H9 (cell line): ENCODE measurements around the gene MNAT1. TPM values are rescaled to one million over a fixed set of nuclear protein-coding genes. Genes with fewer than 3 reads are reported as not detected.

ENCODE experiments used
- DNase-seq: peaks from one replicate; pipeline ENCODE4 v3.0.0-alpha.2; 2017
- H2AFZ ChIP-seq: one replicate; pipeline ENCODE4 v1.6.1; 2013; ENCODE audit warnings: mild to moderate bottlenecking, low read length, control low read depth, moderate library complexity
- H2AK5ac ChIP-seq: 2 replicates; pipeline ENCODE4 v1.6.1; 2013; ENCODE audit warnings: low read length, control low read depth, mixed read lengths; ENCODE audit not compliant: insufficient read length
- H2BK120ac ChIP-seq: one replicate; pipeline ENCODE4 v1.6.1; 2013; ENCODE audit warnings: low read depth, mild to moderate bottlenecking, low read length, control low read depth, inconsistent platforms; ENCODE audit not compliant: poor library complexity, severe bottlenecking
- H2BK12ac ChIP-seq: 2 replicates; pipeline ENCODE4 v1.6.1; 2013; ENCODE audit warnings: low read length, control low read depth, mixed read lengths, low read depth; ENCODE audit not compliant: insufficient read length
- H2BK15ac ChIP-seq: 2 replicates; pipeline ENCODE4 v1.6.1; 2013; ENCODE audit warnings: low read depth, low read length, control low read depth
- H2BK20ac ChIP-seq: one replicate; pipeline ENCODE4 v1.6.1; 2013; ENCODE audit warnings: low read depth, mild to moderate bottlenecking, low read length, control low read depth, inconsistent platforms; ENCODE audit not compliant: poor library complexity, severe bottlenecking
- H2BK5ac ChIP-seq: 2 replicates; pipeline ENCODE4 v1.6.1; 2013; ENCODE audit warnings: low read length, control low read depth, mixed read lengths; ENCODE audit not compliant: insufficient read length
- H3K14ac ChIP-seq: 2 replicates; pipeline ENCODE4 v1.6.1; 2013; ENCODE audit warnings: low read length, control low read depth; ENCODE audit not compliant: insufficient read depth
- H3K18ac ChIP-seq: 2 replicates; pipeline ENCODE4 v1.6.1; 2013; ENCODE audit warnings: low read depth, mild to moderate bottlenecking, mixed read lengths, low read length, control low read depth; ENCODE audit not compliant: insufficient read length
- H3K23ac ChIP-seq: 2 replicates; pipeline ENCODE4 v1.6.1; 2013; ENCODE audit warnings: low read length, control low read depth, mixed read lengths, low read depth; ENCODE audit not compliant: insufficient read length
- H3K23me2 ChIP-seq: 2 replicates; pipeline ENCODE4 v1.6.1; 2013; ENCODE audit warnings: low read depth, mild to moderate bottlenecking, mixed read lengths, low read length, control low read depth; ENCODE audit not compliant: insufficient read length, poor library complexity, severe bottlenecking
- H3K27ac ChIP-seq: 2 replicates; pipeline ENCODE4 v1.5.1; 2013; ENCODE audit warnings: low read length, control low read depth, mixed read lengths, low read depth; ENCODE audit not compliant: insufficient read length
- H3K27me3 ChIP-seq: 2 replicates; pipeline ENCODE4 v1.6.1; 2013; ENCODE audit warnings: low read length, control low read depth, inconsistent platforms; ENCODE audit not compliant: insufficient read depth
- H3K4ac ChIP-seq: 2 replicates; pipeline ENCODE4 v1.6.1; 2013; ENCODE audit warnings: low read depth, mild to moderate bottlenecking, control low read depth, inconsistent platforms, low read length, moderate library complexity
- H3K4me1 ChIP-seq: 2 replicates; pipeline ENCODE4 v1.6.1; 2013; ENCODE audit warnings: low read length, control low read depth, inconsistent platforms; ENCODE audit not compliant: insufficient read depth
- H3K4me2 ChIP-seq: 2 replicates; pipeline ENCODE4 v1.6.1; 2013; ENCODE audit warnings: low read length, control low read depth, mixed read lengths; ENCODE audit not compliant: insufficient read length, insufficient read depth
- H3K56ac ChIP-seq: 2 replicates; pipeline ENCODE4 v1.6.1; 2013; ENCODE audit warnings: low read depth, mild to moderate bottlenecking, mixed read lengths, low read length, control low read depth; ENCODE audit not compliant: insufficient read length
- H3K79me1 ChIP-seq: 2 replicates; pipeline ENCODE4 v1.6.1; 2013; ENCODE audit warnings: low read depth, mild to moderate bottlenecking, moderate library complexity, low read length, control low read depth, inconsistent platforms; ENCODE audit not compliant: insufficient read depth, poor library complexity, severe bottlenecking
- H3K79me2 ChIP-seq: 2 replicates; pipeline ENCODE4 v1.6.1; 2013; ENCODE audit warnings: low read length, control low read depth, inconsistent platforms; ENCODE audit not compliant: insufficient read depth
- H3K9ac ChIP-seq: 2 replicates; pipeline ENCODE4 v1.6.1; 2013; ENCODE audit warnings: low read length, control low read depth, mixed read lengths; ENCODE audit not compliant: insufficient read length; ENCODE audit errors: extremely low read depth
- H3K9me3 ChIP-seq: one replicate; pipeline ENCODE4 v1.6.1; 2013; ENCODE audit warnings: low read depth, low read length, inconsistent platforms; ENCODE audit not compliant: control insufficient read depth
- H3T11ph ChIP-seq: one replicate; pipeline ENCODE4 v1.6.1; 2013; ENCODE audit warnings: mild to moderate bottlenecking, low read length, control low read depth, inconsistent platforms
- H4K20me1 ChIP-seq: one replicate; pipeline ENCODE4 v1.6.1; 2013; ENCODE audit not compliant: control insufficient read depth, insufficient read length, insufficient read depth
- H4K5ac ChIP-seq: 2 replicates; pipeline ENCODE4 v1.6.1; 2013; ENCODE audit warnings: low read depth, mild to moderate bottlenecking, mixed read lengths, low read length, control low read depth; ENCODE audit not compliant: insufficient read length
- H4K8ac ChIP-seq: replicated peaks from 2 replicates; pipeline ENCODE4 v1.6.1; 2013; ENCODE audit warnings: low read length, control low read depth, mixed read lengths, low read depth; ENCODE audit not compliant: insufficient read length
- H4K91ac ChIP-seq: 2 replicates; pipeline ENCODE4 v1.6.1; 2013; ENCODE audit warnings: low read depth, mild to moderate bottlenecking, moderate library complexity, mixed read lengths, low read length, control low read depth; ENCODE audit not compliant: insufficient read length
- H3K27ac Mint-ChIP-seq, 3 experiments: 2 replicates in 2 of 3; 3 replicates in 1 of 3; pipeline ENCODE4 v1.8.0; 2020 to 2021; ENCODE audit warnings: mixed read lengths in 3 of 3, mild to moderate bottlenecking in 1 of 3, moderate library complexity in 1 of 3
- H3K27me3 Mint-ChIP-seq: 2 replicates; pipeline ENCODE4 v1.8.0; 2021; ENCODE audit warnings: low read depth, mild to moderate bottlenecking, moderate library complexity, mixed read lengths
- H3K36me3 Mint-ChIP-seq, 3 experiments: 2 replicates in 2 of 3; 3 replicates in 1 of 3; pipeline ENCODE4 v1.8.0; 2020 to 2021; ENCODE audit warnings: low read depth in 3 of 3, mixed read lengths in 3 of 3; ENCODE audit not compliant: insufficient read depth in 1 of 3
- H3K4me1 Mint-ChIP-seq, 2 experiments: 2 replicates each; pipeline ENCODE4 v1.8.0; 2020; ENCODE audit warnings: mixed read lengths in 2 of 2
- H3K4me3 Mint-ChIP-seq, 2 experiments: 2 replicates in 1 of 2; 3 replicates in 1 of 2; pipeline ENCODE4 v1.8.0; 2020 to 2021; ENCODE audit warnings: mild to moderate bottlenecking in 2 of 2, mixed read lengths in 2 of 2, moderate library complexity in 1 of 2
- H3K9me3 Mint-ChIP-seq, 2 experiments: 2 replicates in 1 of 2; 3 replicates in 1 of 2; pipeline ENCODE4 v1.8.0; 2020; ENCODE audit warnings: mild to moderate bottlenecking in 2 of 2, mixed read lengths in 2 of 2, moderate library complexity in 1 of 2
- WGBS: extraction: QIAGEN DNeasy Blood & Tissue Kit; methylation state at CpG from one replicate; pipeline ENCODE4 v1.1.7; 2013; ENCODE audit warnings: missing lambda C conversion rate, low lambda C conversion rate, mixed read lengths; ENCODE audit not compliant: insufficient read length; ENCODE audit errors: extremely low coverage; 5-methylcytosine and 5-hydroxymethylcytosine counted together
- total RNA-seq: library from RNA; stranded (reverse); gene quantifications from 2 replicates; pipeline ENCODE4 v1.2.1, GENCODE V29; 2021
- TF ChIP-seq, protein P1 (sequence below): fragments of 200-600 bp; sonication (generic); conservative IDR thresholded peaks from 3 replicates; pipeline ENCODE4 v1.8.0; 2021; ENCODE audit warnings: antibody characterized with exemption, mild to moderate bottlenecking

MNAT1 gene
- total RNA-seq, 1 experiment from 2014 or later: 43.1 TPM

GRCh38 chr14:60768602-60769001, 34.0 kb downstream of the MNAT1 start:
- H3K23ac ChIP-seq: no peak overlapping the region
- Mint-ChIP-seq H3K9me3 (no peaks in the 10 kb centered on the region), H3K27ac (no peak overlapping the region), H3K36me3 (no peaks in the 10 kb centered on the region; a peak in 1 of 7 replicates), H3K27me3 (no peaks in the 10 kb centered on the region), H3K4me1 (peaks cover 6 to 12% of the 10 kb centered on the region in 2 experiments), H3K4me3 (no peak overlapping the region)
- no peak overlapping the region for H2BK15ac ChIP-seq
- no peak overlapping the region for H2AFZ ChIP-seq
- no peak overlapping the region for H3K14ac ChIP-seq
- DNase-seq: no peak
- H2AK5ac ChIP-seq: no peak overlapping the region
- no peak overlapping the region for H3T11ph ChIP-seq
- peaks cover 2% of the 10 kb centered on the region; the same call in 1 of the 2 replicates for H3K79me2 ChIP-seq
- H3K27me3 ChIP-seq: no peaks in the 10 kb centered on the region
- H3K56ac ChIP-seq: no peak overlapping the region
- no peak overlapping the region for H3K18ac ChIP-seq
- no peak overlapping the region for H3K9ac ChIP-seq
- no peak overlapping the region for H4K91ac ChIP-seq
- no peaks in the 10 kb centered on the region for H4K20me1 ChIP-seq
- H4K5ac ChIP-seq: no peak overlapping the region
- H2BK12ac ChIP-seq: no peak overlapping the region
- H3K4me1 ChIP-seq: no peaks in the 10 kb centered on the region
- no peak overlapping the region for H4K8ac ChIP-seq
- no peaks in the 10 kb centered on the region for H3K23me2 ChIP-seq
- no peak overlapping the region for H3K4ac ChIP-seq
- TF ChIP-seq, protein P1, sequence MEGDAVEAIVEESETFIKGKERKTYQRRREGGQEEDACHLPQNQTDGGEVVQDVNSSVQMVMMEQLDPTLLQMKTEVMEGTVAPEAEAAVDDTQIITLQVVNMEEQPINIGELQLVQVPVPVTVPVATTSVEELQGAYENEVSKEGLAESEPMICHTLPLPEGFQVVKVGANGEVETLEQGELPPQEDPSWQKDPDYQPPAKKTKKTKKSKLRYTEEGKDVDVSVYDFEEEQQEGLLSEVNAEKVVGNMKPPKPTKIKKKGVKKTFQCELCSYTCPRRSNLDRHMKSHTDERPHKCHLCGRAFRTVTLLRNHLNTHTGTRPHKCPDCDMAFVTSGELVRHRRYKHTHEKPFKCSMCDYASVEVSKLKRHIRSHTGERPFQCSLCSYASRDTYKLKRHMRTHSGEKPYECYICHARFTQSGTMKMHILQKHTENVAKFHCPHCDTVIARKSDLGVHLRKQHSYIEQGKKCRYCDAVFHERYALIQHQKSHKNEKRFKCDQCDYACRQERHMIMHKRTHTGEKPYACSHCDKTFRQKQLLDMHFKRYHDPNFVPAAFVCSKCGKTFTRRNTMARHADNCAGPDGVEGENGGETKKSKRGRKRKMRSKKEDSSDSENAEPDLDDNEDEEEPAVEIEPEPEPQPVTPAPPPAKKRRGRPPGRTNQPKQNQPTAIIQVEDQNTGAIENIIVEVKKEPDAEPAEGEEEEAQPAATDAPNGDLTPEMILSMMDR: no peak
- H3K27ac ChIP-seq: no peak overlapping the region
- H3K4me2 ChIP-seq: no peak overlapping the region
- no peak overlapping the region for H2BK120ac ChIP-seq
- no peak overlapping the region for H2BK20ac ChIP-seq
- no peaks in the 10 kb centered on the region for H3K9me3 ChIP-seq
- H3K79me1 ChIP-seq: no peaks in the 10 kb centered on the region
- no peak overlapping the region for H2BK5ac ChIP-seq
- no CpG with 5 or more reads among the region's 2 CpGs for WGBS
